ENCODE measurements around the gene SMC5. TPM values are rescaled to one million over a fixed set of nuclear protein-coding genes. Genes with fewer than 3 reads are reported as not detected.
A peak's percentile ranks its signal among the peaks of the same experiment; 100 is the strongest.

SMC5 gene
- 10 to 100 TPM; 33.1 to 49.4 (median 39.2) TPM for total RNA-seq

GRCh38 chr9:70258692-70259511 is at the start of gene SMC5:
Gene SMC5, plus strand, starts transcription at chr9:70258978. Its CDS starts 101 bp downstream, at chr9:70259079.
- intact Hi-C loops (cut with DNase I): no loop called here
- Histone ChIP-seq H3K27ac (peak within 1 kb of the TSS; percentile 90 to 95 (median 91)), H3K36me3 (no peaks in the 10 kb centered on the region), H3K4me1 (peaks cover 31% of the 10 kb centered on the region in 2 donors), H3K27me3 (no peaks in the 10 kb centered on the region), H3K4me3 (replicated peaks in 1 of 3) (peak within 1 kb of the TSS; percentile 49 to 80 (median 77)), H3K9me3 (no peaks in the 10 kb centered on the region)
- peak; percentile 89 to 90 for DNase-seq
- 1% methylated on average over 46 to 51 of the region's 75 CpGs for WGBS, 2 donors
- TF ChIP-seq POLR2A (IDR thresholded peaks at IDR 0.05) (peak; percentile 93 to 97), CTCF (IDR thresholded peaks at IDR 0.05) (no peak)

- no peak overlapping the region for H3K4me3 ChIP-seq (replicated peaks in 1 of 3)
- intact Hi-C loops (cut with DNase I): no loop called here
These were observed 41.7 kb upstream of the SMC5 start for GRCh38 chr9:70217029-70217428.

DNA sequence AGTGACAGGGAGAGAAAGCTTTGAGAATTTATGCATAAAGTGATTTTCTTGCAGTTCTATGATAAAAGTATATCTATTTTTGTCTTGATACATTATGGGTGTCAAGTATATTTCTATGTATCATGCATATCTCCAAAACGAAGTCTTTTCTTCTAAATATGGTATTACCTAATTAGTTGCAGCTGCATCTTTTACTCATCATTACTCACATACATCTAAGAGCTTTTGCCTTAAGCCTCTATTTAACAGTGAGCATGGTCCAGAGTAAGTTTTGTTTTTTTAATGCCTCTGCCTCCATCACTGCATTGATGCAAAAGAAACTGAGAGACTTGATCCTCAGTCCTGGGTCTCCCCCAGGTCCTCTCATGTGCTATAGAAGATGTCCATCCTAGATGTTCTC is 40.0 kb upstream of the SMC5 start:
- H3K27ac ChIP-seq: no peak overlapping the region
- H3K4me1 ChIP-seq: no peaks in the 10 kb centered on the region
- DNase-seq: no peak
- no peaks in the 10 kb centered on the region for H3K36me3 ChIP-seq
- WGBS, 2 donors: 84 to 85% methylated on average over 1 of the region's 1 CpG
- H3K9me3 ChIP-seq: no peaks in the 10 kb centered on the region
- H3K4me3 ChIP-seq (replicated peaks in 1 of 3): no peak overlapping the region
- intact Hi-C loops (cut with DNase I): no loop called here
- H3K27me3 ChIP-seq: no peaks in the 10 kb centered on the region
- TF ChIP-seq POLR2A (IDR thresholded peaks at IDR 0.05) (no peak), CTCF (IDR thresholded peaks at IDR 0.05) (no peak)

More at GRCh38 chr9:70217029-70217428, 41.7 kb upstream of the SMC5 start:
- Histone ChIP-seq H3K36me3 (no peaks in the 10 kb centered on the region), H3K27ac (no peak overlapping the region), H3K9me3 (no peaks in the 10 kb centered on the region), H3K4me1 (no peaks in the 10 kb centered on the region), H3K27me3 (no peaks in the 10 kb centered on the region)
- DNase-seq: no peak
- no peak for TF ChIP-seq CTCF (IDR thresholded peaks at IDR 0.05)
- TF ChIP-seq POLR2A (IDR thresholded peaks at IDR 0.05): no peak
- WGBS, 2 donors: 90% methylated on average over 16 of the region's 16 CpGs

- Histone ChIP-seq H3K27me3 (no peaks in the 10 kb centered on the region), H3K27ac (no peak overlapping the region), H3K9me3 (no peaks in the 10 kb centered on the region), H3K36me3 (no peaks in the 10 kb centered on the region), H3K4me1 (no peaks in the 10 kb centered on the region), H3K4me3 (replicated peaks in 1 of 3) (no peak overlapping the region)
- WGBS, 2 donors: 93 to 100% methylated on average over 1 to 2 of the region's 2 CpGs
- TF ChIP-seq CTCF (IDR thresholded peaks at IDR 0.05): no peak
- TF ChIP-seq POLR2A (IDR thresholded peaks at IDR 0.05): no peak
- intact Hi-C loops (cut with DNase I): no loop called here
- DNase-seq: no peak
These were observed 38.6 kb upstream of the SMC5 start for GRCh38 chr9:70220216-70220615.

GRCh38 chr9:70222354-70222753 is 36.4 kb upstream of the SMC5 start:
- intact Hi-C loops (cut with DNase I): no loop called here
- TF ChIP-seq POLR2A (IDR thresholded peaks at IDR 0.05): no peak
- no peak for TF ChIP-seq CTCF (IDR thresholded peaks at IDR 0.05)
- Histone ChIP-seq H3K9me3 (no peaks in the 10 kb centered on the region), H3K27ac (no peak overlapping the region), H3K4me1 (no peaks in the 10 kb centered on the region), H3K27me3 (no peaks in the 10 kb centered on the region), H3K36me3 (no peaks in the 10 kb centered on the region), H3K4me3 (replicated peaks in 1 of 3) (no peak overlapping the region)
- DNase-seq: no peak
- WGBS, 2 donors: 80 to 82% methylated on average over 1 of the region's 1 CpG
